ENCODE data around the gene LINGO3. TPM values are rescaled to one million over a fixed set of nuclear protein-coding genes. Genes with fewer than 3 reads are reported as not detected.

The LINGO3 gene
- polyA plus RNA-seq, 3 donors: 0.08 to 2.8 (median 2.2) TPM

- Histone ChIP-seq H3K4me3 (replicated peaks in 1 of 3; ENCODE audit: low read depth in 2 of 3, low read length in 3 of 3) (peak overlapping the region in 2 of 3 experiments; percentile 12 to 57), H4K20me1 (ENCODE audit: insufficient read depth, low read length) (peaks cover 42% of the 10 kb centered on the region), H3K79me2 (ENCODE audit: insufficient read depth, low read length) (peaks cover 42% of the 10 kb centered on the region), H2AFZ (ENCODE audit: insufficient read depth, low read depth, low read length, poor library complexity, severe bottlenecking) (no peak overlapping the region), H3K27ac (ENCODE audit: low read depth in 1 of 2, low read length in 2 of 2) (no peak overlapping the region), H3K36me3 (replicated peaks in 1 of 2; ENCODE audit: control insufficient read depth in 1 of 2, insufficient read depth in 2 of 2, low read length in 2 of 2) (peaks cover 9 to 17% of the 10 kb centered on the region in 2 donors), H3K4me2 (replicated peaks; ENCODE audit: extremely low read depth, low read length, poor library complexity, severe bottlenecking) (peak overlapping the region; percentile 63), H3K9ac (ENCODE audit: insufficient read depth, low read length, poor library complexity, severe bottlenecking) (no peak overlapping the region), H3K4me1 (ENCODE audit: control insufficient read depth in 1 of 2, insufficient read depth in 2 of 2, low read length in 2 of 2) (peaks cover 27 to 45% of the 10 kb centered on the region in 2 donors), H3K9me3 (replicated peaks in 1 of 2; ENCODE audit: control insufficient read depth in 1 of 2, insufficient read depth in 1 of 2, low read length in 2 of 2) (no peaks in the 10 kb centered on the region), H3K27me3 (ENCODE audit: control insufficient read depth in 2 of 2, insufficient read depth in 2 of 2, low read length in 2 of 2) (no peaks in the 10 kb centered on the region)
- Mint-ChIP-seq H3K27ac (peak overlapping the region in 1 of 7 donors; percentile 50), H3K9me3 (peaks cover 0 to 2% (median 0%) of the 10 kb centered on the region in 7 donors), H3K36me3 (peaks cover 21 to 36% of the 10 kb centered on the region in 2 donors), H3K4me1 (peaks cover 44% of the 10 kb centered on the region), H3K4me3 (peak overlapping the region; percentile 27 to 81), H3K27me3 (ENCODE audit: low read depth in 3 of 3) (peaks cover 2 to 4% (median 3%) of the 10 kb centered on the region in 3 donors)
- 93% methylated on average over 9 of the region's 26 CpGs for WGBS (ENCODE audit: insufficient coverage)
- intact Hi-C loops (cut with micrococcal nuclease): loop anchor here (1.0 to 10.0 kb wide), 2 partner anchors 9 to 114 kb away; no protein-coding TSS in a partner anchor
- no peak for DNase-seq
- no peak for TF ChIP-seq CTCF (IDR thresholded peaks at IDR 0.05)
Measured at GRCh38 chr19:2280633-2281264, 27.2 kb downstream of the LINGO3 start.

DNA sequence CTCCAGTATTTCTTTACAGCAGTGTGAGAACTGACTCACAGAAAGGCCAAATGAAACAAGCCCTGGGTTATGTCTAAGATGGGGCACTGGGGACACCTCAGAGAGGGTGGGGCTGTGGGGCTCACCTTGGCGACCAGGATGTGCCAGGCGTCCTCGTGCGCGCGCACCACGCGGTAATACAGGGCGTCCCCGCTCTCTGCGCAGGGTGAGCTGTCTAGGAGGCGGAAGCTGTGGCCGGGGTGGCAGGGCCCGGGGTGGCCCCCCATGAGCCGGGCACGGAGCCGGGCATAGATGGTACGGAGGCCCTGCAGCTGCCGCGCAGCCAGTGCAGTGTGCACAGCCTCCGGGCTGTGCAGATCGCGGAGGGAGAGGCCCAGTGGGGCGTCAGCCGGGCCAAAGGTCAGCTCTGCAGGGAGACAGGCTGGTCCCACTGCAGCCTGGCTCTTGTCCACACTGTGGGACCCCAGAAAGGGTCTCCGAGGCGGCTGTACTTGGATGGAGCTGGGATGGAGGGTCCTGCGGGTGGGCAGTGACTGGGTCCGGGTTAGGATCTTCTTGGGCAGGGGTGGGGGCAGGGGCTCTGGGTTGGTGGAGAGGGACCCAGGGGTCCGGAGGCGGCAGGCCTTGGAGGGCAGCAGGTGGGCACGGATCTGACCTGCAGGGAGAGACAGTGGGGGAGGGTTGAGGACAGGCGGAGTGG is 29.3 kb downstream of the LINGO3 start:
- TF ChIP-seq CTCF (IDR thresholded peaks at IDR 0.05): no peak
- peaks cover 12 to 22% of the 10 kb centered on the region in 2 donors for H3K36me3 ChIP-seq (replicated peaks in 1 of 2; ENCODE audit: control insufficient read depth in 1 of 2, insufficient read depth in 2 of 2, low read length in 2 of 2)
- no peak overlapping the region for H3K4me3 ChIP-seq (replicated peaks in 1 of 3; ENCODE audit: low read depth in 2 of 3, low read length in 3 of 3)
- no peak overlapping the region for H3K27ac Mint-ChIP-seq
- no peak overlapping the region for H3K9ac ChIP-seq (ENCODE audit: insufficient read depth, low read length, poor library complexity, severe bottlenecking)
- H3K27me3 ChIP-seq (ENCODE audit: control insufficient read depth in 2 of 2, insufficient read depth in 2 of 2, low read length in 2 of 2): no peaks in the 10 kb centered on the region
- H3K27me3 Mint-ChIP-seq (ENCODE audit: low read depth in 3 of 3): peaks cover 0 to 7% (median 2%) of the 10 kb centered on the region in 3 donors
- intact Hi-C loops (cut with micrococcal nuclease): loop anchor here (5.0 to 10.0 kb wide), 2 partner anchors 39 to 336 kb away; no protein-coding TSS in a partner anchor
- H3K4me3 Mint-ChIP-seq: no peak overlapping the region
- H3K79me2 ChIP-seq (ENCODE audit: insufficient read depth, low read length): peaks cover 58% of the 10 kb centered on the region
- H3K36me3 Mint-ChIP-seq: peaks cover 24 to 48% of the 10 kb centered on the region in 2 donors
- 88% methylated on average over 29 of the region's 33 CpGs for WGBS (ENCODE audit: insufficient coverage)
- H3K4me1 ChIP-seq (ENCODE audit: control insufficient read depth in 1 of 2, insufficient read depth in 2 of 2, low read length in 2 of 2): peaks cover 46 to 55% of the 10 kb centered on the region in 2 donors
- H3K9me3 Mint-ChIP-seq: peaks cover 0 to 2% (median 0%) of the 10 kb centered on the region in 7 donors
- no peaks in the 10 kb centered on the region for H3K9me3 ChIP-seq (replicated peaks in 1 of 2; ENCODE audit: control insufficient read depth in 1 of 2, insufficient read depth in 1 of 2, low read length in 2 of 2)
- H3K27ac ChIP-seq (ENCODE audit: low read depth in 1 of 2, low read length in 2 of 2): no peak overlapping the region
- H4K20me1 ChIP-seq (ENCODE audit: insufficient read depth, low read length): peaks cover 63% of the 10 kb centered on the region
- no peak overlapping the region for H2AFZ ChIP-seq (ENCODE audit: insufficient read depth, low read depth, low read length, poor library complexity, severe bottlenecking)
- no peak overlapping the region for H3K4me2 ChIP-seq (replicated peaks; ENCODE audit: extremely low read depth, low read length, poor library complexity, severe bottlenecking)
- DNase-seq: no peak
- peaks cover 52% of the 10 kb centered on the region for H3K4me1 Mint-ChIP-seq

Data from CD14-positive monocyte (primary cell).